K562 (cell line): ENCODE data around the gene CXCL5. TPM values are rescaled to one million over a fixed set of nuclear protein-coding genes. Genes with fewer than 3 reads are reported as not detected.
A peak's percentile ranks its signal among the peaks of the same experiment; 100 is the strongest.

Source experiments
- CTCF ChIP-seq, 3 experiments: IDR thresholded peaks in 2 of 3; conservative IDR thresholded peaks in 1 of 3; 2 replicates each; pipeline ENCODE4 v1.5.1; 2011 to 2012; ENCODE audit warnings: low read length in 3 of 3, mild to moderate bottlenecking in 3 of 3, control low read depth in 2 of 3, improper control_type of control experiment in 1 of 3, inconsistent platforms in 1 of 3, low read depth in 1 of 3, mixed read lengths in 1 of 3, moderate library complexity in 1 of 3; ENCODE audit not compliant: insufficient read depth in 2 of 3
- ETV6 ChIP-seq, 3 experiments: fragments of 150-350 bp in 1 of 3; sonication (generic) in 1 of 3; formaldehyde crosslinking in 1 of 3; IDR thresholded peaks; 2 replicates each; pipeline versions ENCODE4 v1.6.1 to v1.8.0; 2014 to 2022; ENCODE audit warnings: borderline replicate concordance in 2 of 3, low read depth in 2 of 3, antibody characterized with exemption in 1 of 3, low read length in 1 of 3, mild to moderate bottlenecking in 1 of 3, missing genetic modification reagents in 1 of 3
- MTA1 ChIP-seq: fragments of 450-650 bp; IDR thresholded peaks from 2 replicates; pipeline ENCODE4 v1.6.1; 2017; ENCODE audit warnings: borderline replicate concordance
- MYC ChIP-seq, 2 experiments: fragments of 250-450 bp in 1 of 2; sonication (Bioruptor Pico) in 1 of 2; IDR thresholded peaks; 2 replicates each; pipeline versions ENCODE4 v1.5.1 to v1.6.1; 2012 to 2021; ENCODE audit warnings: low read depth in 2 of 2, borderline replicate concordance in 1 of 2, improper control_type of control experiment in 1 of 2, low read length in 1 of 2, mild to moderate bottlenecking in 1 of 2, moderate library complexity in 1 of 2
- NEUROD1 ChIP-seq: fragments of 150-350 bp; IDR thresholded peaks from 2 replicates; pipeline ENCODE4 v1.6.1; 2014; ENCODE audit warnings: borderline replicate concordance, low read length, low read depth; ENCODE audit not compliant: partially characterized antibody
- NR2C1 ChIP-seq, 2 experiments: fragments of 450-650 bp; IDR thresholded peaks; 2 replicates each; pipeline ENCODE4 v1.6.1; 2017; ENCODE audit warnings: mild to moderate bottlenecking in 2 of 2, antibody characterized with exemption in 1 of 2, inconsistent platforms in 1 of 2, missing compliant biosample characterization in 1 of 2, missing genetic modification characterization in 1 of 2
- RAD21 ChIP-seq, 2 experiments: fragments of 250-450 bp in 1 of 2; fragments of 450-650 bp in 1 of 2; sonication (Bioruptor Pico) in 1 of 2; formaldehyde crosslinking in 1 of 2; IDR thresholded peaks in 1 of 2; conservative IDR thresholded peaks in 1 of 2; 2 replicates each; pipeline versions ENCODE4 v1.4.0 to v1.8.0; 2020 to 2022; ENCODE audit warnings: mild to moderate bottlenecking in 2 of 2, moderate library complexity in 1 of 2
- RCOR1 ChIP-seq, 2 experiments: IDR thresholded peaks; 2 replicates each; pipeline ENCODE4 v1.6.1; 2012; ENCODE audit warnings: low read depth in 2 of 2, low read length in 2 of 2, borderline replicate concordance in 1 of 2, improper control_type of control experiment in 1 of 2
- SETDB1 ChIP-seq: IDR thresholded peaks from one replicate; pipeline ENCODE4 v1.6.1; 2012; ENCODE audit warnings: low read length, control low read depth, inconsistent platforms
- SP2 ChIP-seq: IDR thresholded peaks from 2 replicates; pipeline ENCODE4 v1.6.1; 2011; ENCODE audit warnings: mild to moderate bottlenecking, low read depth, low read length, moderate library complexity; ENCODE audit not compliant: poor library complexity, severe bottlenecking; ENCODE audit errors: extremely low read depth
- SUPT5H ChIP-seq: fragments of 450-650 bp; IDR thresholded peaks from 2 replicates; pipeline ENCODE4 v1.6.1; 2016
- ZBED1 ChIP-seq: IDR thresholded peaks from 2 replicates; pipeline ENCODE4 v1.6.1; 2014
- polyA plus RNA-seq, 8 experiments: library from polyadenylated mRNA; depleted of rRNA in 4 of 8; stranded (reverse) in 5 of 8; unstranded in 3 of 8; fragments of >200 nt; fragmentation: Nextera tagmentation in 2 of 8; fragmentation: Illumina TruSeq in 1 of 8; extraction: Ambion mirVana in 2 of 8; extraction: Trizol in 1 of 8; gene quantifications; 2 replicates each; pipeline versions ENCODE4 v1.2.1 to v1.2.3, GENCODE V29; 2011 to 2014; ENCODE audit warnings: inconsistent platforms in 1 of 8, missing spikeins in 1 of 8
- total RNA-seq, 7 experiments: library from RNA; depleted of rRNA in 6 of 7; stranded (reverse); fragments of >200 nt in 6 of 7; fragmentation: Illumina TruSeq in 2 of 7; extraction: Trizol in 2 of 7; gene quantifications; 2 replicates each; pipeline versions ENCODE4 v1.2.1 to v1.2.3, GENCODE V29; 2011 to 2021; ENCODE audit warnings: low replicate concordance in 1 of 7
- TF ChIP-seq, protein P1 (sequence below), 2 experiments: fragments of 450-650 bp; formaldehyde crosslinking in 1 of 2; IDR thresholded peaks; 2 replicates each; pipeline versions ENCODE4 v1.4.0 to v1.6.1; 2014 to 2020; ENCODE audit warnings: mild to moderate bottlenecking in 2 of 2, borderline replicate concordance in 1 of 2, low read depth in 1 of 2

Gene CXCL5
- total and polyA plus RNA-seq, 9 of the 15 experiments (the other 6 are each of a cell fraction or from before 2014, with no cell fraction given), result not detected

- TF ChIP-seq ETV6 (IDR thresholded peaks at IDR 0.05; ENCODE audit: borderline replicate concordance in 1 of 2, low read depth in 2 of 2, low read length in 1 of 2) (no peak), ETV6 (CRISPR knock-in tag; IDR thresholded peaks at IDR 0.05; ENCODE audit: borderline replicate concordance) (no peak), MTA1 (no peak), SP2 (no peak), ZBED1 (no peak), NR2C1 (IDR thresholded peaks at IDR 0.05) (no peak), NR2C1 (tag; IDR thresholded peaks at IDR 0.05) (no peak), SUPT5H (no peak), RAD21 (CRISPR knock-in tag; conservative IDR thresholded peaks at IDR 0.05 in 1 of 2, IDR thresholded peaks at IDR 0.05 in 1 of 2) (peak in 1 of 2 experiments; percentile 44; a peak in 2 of 4 replicates), MYC (IDR thresholded peaks at IDR 0.05; ENCODE audit: low read depth, low read length) (0 out of 2 replicates have a peak, but pooled peaks have one; percentile 26), MYC (CRISPR knock-in tag; IDR thresholded peaks at IDR 0.05; ENCODE audit: borderline replicate concordance, low read depth) (no peak), RCOR1 (IDR thresholded peaks at IDR 0.05; ENCODE audit: borderline replicate concordance in 1 of 2, low read depth in 2 of 2, low read length in 2 of 2) (peak in 1 of 2 experiments; percentile 29; a peak in 1 of 4 replicates), NEUROD1 (no peak), CTCF (IDR thresholded peaks at IDR 0.05 in 2 of 3, conservative IDR thresholded peaks at IDR 0.05 in 1 of 3; ENCODE audit: insufficient read depth in 2 of 3, low read depth in 1 of 3, low read length in 3 of 3) (peak; percentile 37 to 51 (median 40); a peak in 5 of 6 replicates), SETDB1 (no peak)
- TF ChIP-seq, protein P1, sequence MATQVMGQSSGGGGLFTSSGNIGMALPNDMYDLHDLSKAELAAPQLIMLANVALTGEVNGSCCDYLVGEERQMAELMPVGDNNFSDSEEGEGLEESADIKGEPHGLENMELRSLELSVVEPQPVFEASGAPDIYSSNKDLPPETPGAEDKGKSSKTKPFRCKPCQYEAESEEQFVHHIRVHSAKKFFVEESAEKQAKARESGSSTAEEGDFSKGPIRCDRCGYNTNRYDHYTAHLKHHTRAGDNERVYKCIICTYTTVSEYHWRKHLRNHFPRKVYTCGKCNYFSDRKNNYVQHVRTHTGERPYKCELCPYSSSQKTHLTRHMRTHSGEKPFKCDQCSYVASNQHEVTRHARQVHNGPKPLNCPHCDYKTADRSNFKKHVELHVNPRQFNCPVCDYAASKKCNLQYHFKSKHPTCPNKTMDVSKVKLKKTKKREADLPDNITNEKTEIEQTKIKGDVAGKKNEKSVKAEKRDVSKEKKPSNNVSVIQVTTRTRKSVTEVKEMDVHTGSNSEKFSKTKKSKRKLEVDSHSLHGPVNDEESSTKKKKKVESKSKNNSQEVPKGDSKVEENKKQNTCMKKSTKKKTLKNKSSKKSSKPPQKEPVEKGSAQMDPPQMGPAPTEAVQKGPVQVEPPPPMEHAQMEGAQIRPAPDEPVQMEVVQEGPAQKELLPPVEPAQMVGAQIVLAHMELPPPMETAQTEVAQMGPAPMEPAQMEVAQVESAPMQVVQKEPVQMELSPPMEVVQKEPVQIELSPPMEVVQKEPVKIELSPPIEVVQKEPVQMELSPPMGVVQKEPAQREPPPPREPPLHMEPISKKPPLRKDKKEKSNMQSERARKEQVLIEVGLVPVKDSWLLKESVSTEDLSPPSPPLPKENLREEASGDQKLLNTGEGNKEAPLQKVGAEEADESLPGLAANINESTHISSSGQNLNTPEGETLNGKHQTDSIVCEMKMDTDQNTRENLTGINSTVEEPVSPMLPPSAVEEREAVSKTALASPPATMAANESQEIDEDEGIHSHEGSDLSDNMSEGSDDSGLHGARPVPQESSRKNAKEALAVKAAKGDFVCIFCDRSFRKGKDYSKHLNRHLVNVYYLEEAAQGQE (IDR thresholded peaks at IDR 0.05; ENCODE audit: borderline replicate concordance), result peak; percentile 25; the same call in 1 of the 2 replicates
- TF ChIP-seq, protein P1 (CRISPR knock-in tag; IDR thresholded peaks at IDR 0.05; ENCODE audit: low read depth), result no peak
Measured at GRCh38 chr4:73964862-73965611, 33.4 kb downstream of the CXCL5 start (continued).
